Measurements from ENCODE around the gene ITGB6.

DNA sequence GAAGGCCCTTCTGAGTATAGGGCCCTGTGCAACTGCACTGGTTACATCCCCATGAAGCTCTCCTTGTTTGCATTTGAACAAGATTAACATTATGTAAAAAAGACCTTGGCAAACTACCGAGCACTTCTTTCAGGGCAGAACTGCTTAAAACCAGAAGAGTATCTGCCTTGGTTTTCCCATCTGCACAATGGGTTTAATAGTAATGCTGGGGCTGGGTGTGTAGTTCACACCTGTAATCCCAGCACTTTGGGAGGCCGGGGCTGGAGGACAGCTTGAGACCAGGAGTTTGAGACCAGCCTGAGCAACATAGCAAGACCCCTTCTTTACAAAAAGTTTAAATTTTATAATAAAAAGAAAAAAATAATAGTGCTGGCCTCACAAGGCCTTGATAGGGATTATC, 146.1 kb downstream of the ITGB6 start:
- TF ChIP-seq EZH2 (IDR thresholded peaks at IDR 0.05; ENCODE audit: low read length, missing control alignments): no peak
- no peak for TF ChIP-seq CTCF (conservative IDR thresholded peaks at IDR 0.05 in 1 of 2, IDR thresholded peaks at IDR 0.05 in 1 of 2; ENCODE audit: low read depth in 1 of 2, low read length in 2 of 2)
